HG03457 (cell line): Measurements from ENCODE around the gene CFAP43.
A peak's percentile ranks its signal among the peaks of the same experiment; 100 is the strongest.
"Not testable (repeated sequence)": the region's sequence is repeated elsewhere in the genome, so short reads cannot be mapped to it uniquely, and the experiment has no call there.

Experiments used
- ATAC-seq: cut with Tn5 transposase; IDR thresholded peaks from one replicate; pipeline ENCODE4 v1.9.1; 2021; ENCODE audit warnings: moderate number of reproducible peaks; ENCODE audit not compliant: unreplicated experiment

Gene CFAP43

GRCh38 chr10:104258209-104258608 is 26.0 kb upstream of the CFAP43 start:
- ATAC-seq = no peak

- ATAC-seq = no peak
Observed at GRCh38 chr10:104257235-104257634, 25.1 kb upstream of the CFAP43 start.

DNA sequence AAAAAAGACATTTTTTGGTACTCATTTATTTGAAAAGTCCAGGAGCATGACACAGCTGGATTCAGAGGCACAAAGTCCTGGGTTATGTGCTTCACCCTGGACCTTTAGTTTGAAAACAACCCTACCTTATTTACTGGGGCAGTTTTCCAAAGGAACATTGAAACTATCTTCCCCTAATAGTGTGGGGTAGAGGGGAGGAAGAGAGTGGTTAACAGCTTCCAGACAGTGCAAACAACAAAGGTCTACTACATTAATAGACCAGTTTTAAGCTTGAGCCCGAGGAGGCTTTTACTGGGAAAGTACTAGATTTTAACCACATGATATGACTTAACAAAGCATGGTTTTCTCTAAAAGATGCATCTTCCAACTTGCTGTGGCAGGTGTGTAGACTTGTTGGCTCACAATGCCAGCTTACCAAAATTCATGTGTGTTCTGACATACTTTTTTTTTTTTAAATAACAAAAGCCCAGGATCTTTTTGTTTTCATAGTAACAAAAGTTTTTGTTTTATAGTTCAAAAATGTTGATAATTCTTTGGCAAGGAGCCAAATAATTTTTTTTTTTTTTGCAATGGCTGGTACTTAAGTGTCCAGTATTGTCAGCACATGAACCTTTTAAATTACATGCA is 24.3 kb upstream of the CFAP43 start:
- ATAC-seq = no peak

- no peak for ATAC-seq
Observed at GRCh38 chr10:104255311-104255981, 23.3 kb upstream of the CFAP43 start.

- ATAC-seq = peak; percentile 51
Observed at GRCh38 chr10:104254493-104255310, 22.5 kb upstream of the CFAP43 start, which contains the start of gene GSTO1. GSTO1 (plus strand) TSS chr10:104254892; CDS start chr10:104254929, 37 bp downstream.

DNA sequence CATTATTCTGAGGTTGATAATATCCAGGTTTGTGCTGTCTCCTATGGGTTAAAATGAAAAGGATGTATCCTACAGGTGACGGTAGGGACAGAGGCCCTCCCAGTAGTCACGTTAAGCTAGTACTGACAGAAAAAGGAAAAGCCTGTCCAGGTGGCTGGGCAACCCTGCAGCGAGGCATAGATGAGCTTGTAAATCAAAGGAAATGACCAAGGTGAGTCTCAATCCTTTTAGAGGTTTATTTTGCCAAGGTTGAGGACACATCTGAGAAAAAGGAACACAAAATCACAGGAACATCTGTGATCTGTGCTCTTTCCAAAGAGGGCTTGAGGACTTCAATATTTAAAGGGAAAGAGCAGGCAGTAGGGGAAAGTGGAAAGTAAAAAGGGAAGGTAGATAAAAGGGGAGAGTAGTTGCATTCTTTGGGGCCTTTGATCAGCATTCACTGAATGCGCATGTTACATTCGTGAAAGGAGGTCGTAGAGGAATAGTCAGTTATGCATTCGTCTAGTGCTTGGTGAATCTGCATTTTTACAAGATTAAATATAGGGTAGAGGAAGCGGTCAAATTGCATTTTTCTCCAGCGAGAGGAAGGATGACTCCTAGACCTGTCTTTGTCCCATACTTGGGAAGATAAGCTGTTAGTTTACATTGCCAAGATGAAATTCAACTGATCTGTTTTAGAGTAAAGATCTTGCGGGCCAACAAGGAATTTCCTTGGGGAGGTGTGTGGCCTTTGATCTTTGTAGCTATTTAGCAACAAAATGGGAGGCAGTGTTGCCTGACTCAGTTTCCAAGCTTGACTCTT is 21.6 kb upstream of the CFAP43 start:
- no peak for ATAC-seq

DNA sequence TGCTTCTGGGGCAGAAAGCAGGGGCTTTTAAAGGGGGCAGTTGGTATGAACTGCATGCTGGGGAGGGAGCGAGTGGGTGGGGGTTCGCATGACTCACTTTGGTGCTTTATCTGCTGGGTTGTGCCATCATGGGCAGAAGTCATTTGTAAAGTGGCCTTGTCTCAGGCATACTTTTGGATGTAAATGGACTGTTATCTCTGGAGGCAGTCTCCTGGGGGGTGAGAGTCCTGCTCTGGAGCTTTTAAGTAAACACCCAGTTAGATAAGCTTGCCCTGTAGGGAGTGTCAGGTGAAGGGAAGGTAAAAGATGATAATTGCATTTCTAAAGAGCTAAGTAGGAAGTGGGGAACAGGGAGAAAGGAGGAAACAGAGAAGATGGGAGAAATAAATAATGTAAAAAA is 20.9 kb upstream of the CFAP43 start:
- ATAC-seq = no peak

DNA sequence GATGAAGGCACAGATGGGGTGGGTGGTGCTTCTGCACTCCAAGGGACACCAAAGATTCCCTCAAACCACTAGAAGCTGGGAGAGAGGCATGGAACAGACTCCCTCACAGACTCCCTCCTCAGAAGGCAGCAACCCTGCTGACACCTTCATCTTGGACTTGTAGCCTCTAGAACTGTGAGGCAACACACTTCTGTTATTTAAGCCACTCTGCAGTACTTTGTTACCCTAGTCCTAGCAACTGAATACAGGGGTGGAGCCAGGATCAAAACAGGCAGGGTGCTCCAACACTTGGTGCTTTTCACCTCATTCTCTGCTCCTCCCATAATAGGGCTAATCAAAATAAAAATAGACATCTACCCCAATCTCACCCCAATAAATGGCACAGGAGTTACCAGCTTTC is 20.2 kb upstream of the CFAP43 start:
- ATAC-seq = no peak

- ATAC-seq = no peak
Observed at GRCh38 chr10:104251443-104251842, 19.3 kb upstream of the CFAP43 start.

GRCh38 chr10:104250371-104250770 is 18.2 kb upstream of the CFAP43 start:
- no peak for ATAC-seq

GRCh38 chr10:104248931-104249330 is 16.8 kb upstream of the CFAP43 start:
- not testable (repeated sequence) for ATAC-seq

DNA sequence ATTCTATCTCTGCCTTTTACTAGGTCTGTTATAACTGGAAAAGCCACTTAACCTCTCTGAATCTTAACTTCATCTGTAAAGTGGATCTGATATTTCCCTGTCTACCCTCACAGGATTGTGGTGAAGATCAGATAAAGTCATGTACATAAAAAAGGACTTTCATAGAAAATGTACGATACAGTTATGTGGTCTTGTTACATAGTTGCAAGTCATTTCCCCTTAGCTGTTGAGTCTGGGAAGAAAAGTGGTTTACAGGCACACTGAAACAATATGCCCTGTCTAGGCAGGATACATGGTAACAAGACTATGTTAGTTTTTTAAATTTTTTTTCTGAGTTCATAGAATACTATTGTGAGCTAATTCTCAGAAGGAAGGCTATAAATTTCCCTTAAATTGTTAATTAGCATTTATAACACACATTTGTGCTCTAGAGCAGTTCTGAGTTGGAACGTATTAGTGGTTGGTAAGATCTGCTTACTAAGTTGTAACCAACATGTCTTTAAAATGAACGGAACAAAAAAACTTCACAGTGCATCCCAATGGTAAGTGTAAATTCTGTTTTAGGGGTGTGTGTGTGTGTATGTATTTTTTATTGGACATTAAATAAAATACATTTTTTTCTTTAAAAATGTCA is 15.5 kb upstream of the CFAP43 start:
- no peak for ATAC-seq

DNA sequence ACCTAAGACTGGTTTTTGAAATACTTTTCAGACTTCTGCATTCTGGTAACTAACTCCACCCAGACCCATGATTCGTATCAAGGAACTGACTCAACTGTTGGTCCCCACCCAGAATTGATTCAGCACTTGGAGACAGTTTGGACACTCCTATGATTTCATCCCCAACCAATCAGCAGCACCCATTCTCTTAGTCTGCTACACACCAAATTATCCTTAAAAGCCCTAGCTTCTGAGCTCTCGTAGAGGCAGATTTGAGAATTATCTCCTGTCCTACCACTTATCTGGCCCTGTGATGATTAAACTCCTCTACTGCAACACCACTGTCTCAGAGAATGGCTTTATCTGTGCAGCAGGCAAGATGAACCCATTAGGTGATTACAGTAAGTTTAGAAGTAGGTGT is 14.8 kb upstream of the CFAP43 start:
- ATAC-seq = no peak

GRCh38 chr10:104245066-104245632 is 13.0 kb upstream of the CFAP43 start:
- ATAC-seq = no peak

DNA sequence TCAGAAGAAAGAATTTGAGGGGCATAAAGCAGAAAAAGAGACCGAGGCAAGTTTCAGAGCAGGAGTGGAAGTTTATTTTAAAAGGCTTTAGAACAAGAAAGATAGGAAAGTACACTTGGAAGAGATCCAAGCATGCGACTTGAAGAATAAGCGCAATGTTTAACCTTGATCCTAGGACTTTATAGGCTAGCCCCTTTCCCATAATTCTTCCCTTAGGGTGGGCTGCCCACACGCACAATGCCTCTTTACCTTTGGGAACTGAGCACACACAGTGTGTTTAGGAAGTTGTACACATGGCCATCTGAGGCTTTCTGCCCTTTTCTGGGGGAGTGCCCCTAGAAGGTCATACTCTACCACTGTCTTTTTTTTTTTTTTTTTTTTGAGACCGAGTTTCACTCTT is 11.3 kb upstream of the CFAP43 start:
- ATAC-seq = no peak

DNA sequence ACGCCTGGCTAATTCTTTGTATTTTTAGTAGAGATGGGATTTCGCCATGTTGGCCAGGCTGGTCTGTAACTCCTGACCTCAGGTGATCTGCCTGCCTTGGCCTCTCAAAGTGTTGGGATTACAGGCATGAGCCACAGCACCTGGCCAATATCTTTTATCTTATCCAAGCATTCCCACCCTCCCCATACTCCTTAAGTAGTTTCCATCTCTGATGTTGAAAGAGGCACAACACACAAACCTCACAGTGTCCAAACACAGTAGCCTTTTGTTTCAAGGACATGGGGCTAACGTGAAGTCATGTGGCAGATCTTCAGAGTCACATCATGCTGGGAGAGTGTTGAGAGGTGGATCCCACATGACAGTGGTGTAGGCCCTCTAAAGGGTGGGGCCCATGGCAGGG is 10.8 kb upstream of the CFAP43 start:
- ATAC-seq = not testable (repeated sequence)

DNA sequence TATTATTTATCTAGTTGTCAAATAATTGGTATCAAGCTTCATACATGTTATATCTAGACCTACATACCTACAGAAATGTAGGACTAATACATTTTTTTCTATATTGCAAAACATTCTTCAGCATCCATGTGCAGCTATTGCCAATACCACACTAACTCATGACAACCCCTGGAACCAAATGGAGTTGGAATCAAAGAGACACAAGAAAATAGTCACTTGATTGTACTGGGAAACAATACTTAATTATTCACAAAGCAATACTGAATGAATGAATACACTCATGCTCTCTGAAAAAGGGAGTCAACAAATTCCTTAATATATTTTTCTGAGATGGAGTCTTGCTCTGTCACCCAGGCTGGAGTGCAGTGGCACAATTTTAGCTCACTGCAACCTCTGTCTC is 10.4 kb upstream of the CFAP43 start:
- no peak for ATAC-seq

- ATAC-seq = no peak
Observed at GRCh38 chr10:104240078-104240477, 7.9 kb upstream of the CFAP43 start.

DNA sequence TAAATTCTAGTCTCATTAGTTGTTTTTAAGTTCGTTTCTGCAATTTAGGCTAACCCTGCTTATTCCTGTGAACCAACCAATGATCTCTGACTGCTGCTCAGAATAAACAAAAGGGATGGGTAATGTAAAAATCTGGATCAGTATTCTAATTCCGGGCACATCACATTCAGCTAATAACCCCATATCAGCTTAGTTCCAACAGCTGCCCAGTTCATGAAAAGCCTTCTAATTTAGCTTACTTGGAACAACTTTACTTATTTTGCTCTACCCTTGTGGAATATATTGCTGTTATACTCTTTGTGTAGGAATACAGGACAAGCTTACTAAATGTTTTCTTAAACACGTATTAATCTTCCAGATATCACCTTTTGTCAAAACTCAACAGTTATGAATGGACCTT is 3.6 kb upstream of the CFAP43 start:
- ATAC-seq = no peak

DNA sequence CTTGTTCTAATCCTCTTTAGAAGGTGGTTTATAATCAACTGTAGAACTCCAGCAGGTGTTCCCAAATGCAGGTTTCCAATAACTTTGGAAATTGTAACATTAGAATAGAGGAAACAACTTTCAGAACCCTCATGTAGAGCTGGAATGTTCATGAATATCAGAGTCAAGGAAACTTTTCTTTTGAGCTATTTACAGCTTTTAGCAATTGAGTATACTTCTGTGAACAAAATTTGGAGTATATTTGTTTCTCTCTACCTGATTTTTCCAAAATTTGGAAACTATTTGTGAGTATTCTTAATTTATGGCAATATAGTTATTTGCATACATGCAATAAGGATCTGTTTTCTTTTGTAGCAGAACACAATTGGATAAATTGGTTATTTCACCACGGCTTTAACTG is 2.8 kb upstream of the CFAP43 start:
- ATAC-seq = no peak
